Measurements from ENCODE around the gene HIVEP3. TPM values are rescaled to one million over a fixed set of nuclear protein-coding genes. Genes with fewer than 3 reads are reported as not detected.

Gene HIVEP3
- total RNA-seq, 1 experiment from 2014 or later: 1.4 TPM

- Histone ChIP-seq H4K8ac (replicated peaks; ENCODE audit: insufficient read length, low read depth, low read length) (no peak overlapping the region), H2BK120ac (ENCODE audit: low read depth, low read length, poor library complexity, severe bottlenecking) (no peak overlapping the region), H2BK20ac (ENCODE audit: low read depth, low read length, poor library complexity, severe bottlenecking) (no peak overlapping the region), H3K23me2 (ENCODE audit: insufficient read length, low read depth, low read length, poor library complexity, severe bottlenecking) (no peaks in the 10 kb centered on the region), H3K4ac (ENCODE audit: low read depth, low read length) (no peak overlapping the region), H2BK12ac (ENCODE audit: insufficient read length, low read depth, low read length) (no peak overlapping the region), H3T11ph (ENCODE audit: low read length) (no peak overlapping the region), H3K14ac (ENCODE audit: insufficient read depth, low read length) (no peak overlapping the region; the same call in 1 of the 2 replicates), H2AK5ac (ENCODE audit: insufficient read length, low read length) (no peak overlapping the region), H3K79me2 (ENCODE audit: insufficient read depth, low read length) (no peaks in the 10 kb centered on the region), H4K20me1 (ENCODE audit: control insufficient read depth, insufficient read depth, insufficient read length) (no peaks in the 10 kb centered on the region), H3K79me1 (ENCODE audit: insufficient read depth, low read depth, low read length, poor library complexity, severe bottlenecking) (no peaks in the 10 kb centered on the region), H3K18ac (ENCODE audit: insufficient read length, low read depth, low read length) (no peak overlapping the region), H3K4me1 (ENCODE audit: insufficient read depth, low read length) (no peaks in the 10 kb centered on the region), H3K9me3 (ENCODE audit: control insufficient read depth, low read depth, low read length) (no peaks in the 10 kb centered on the region), H3K9ac (ENCODE audit: extremely low read depth, insufficient read length, low read length) (no peak overlapping the region), H4K5ac (ENCODE audit: insufficient read length, low read depth, low read length) (no peak overlapping the region), H3K27ac (ENCODE audit: insufficient read length, low read depth, low read length) (no peak overlapping the region), H3K56ac (ENCODE audit: insufficient read length, low read depth, low read length) (no peak overlapping the region), H2BK5ac (ENCODE audit: insufficient read length, low read length) (no peak overlapping the region), H3K27me3 (ENCODE audit: insufficient read depth, low read length) (no peaks in the 10 kb centered on the region; the same call in 1 of the 2 replicates), H2BK15ac (ENCODE audit: low read depth, low read length) (no peak overlapping the region), H3K4me2 (ENCODE audit: insufficient read depth, insufficient read length, low read length) (no peak overlapping the region), H2AFZ (ENCODE audit: low read length) (no peak overlapping the region), H4K91ac (ENCODE audit: insufficient read length, low read depth, low read length) (no peak overlapping the region), H3K23ac (ENCODE audit: insufficient read length, low read depth, low read length) (no peak overlapping the region)
- Mint-ChIP-seq H3K27ac (no peak overlapping the region; a peak in 2 of 7 replicates), H3K4me1 (peaks cover 6% of the 10 kb centered on the region in 2 experiments), H3K27me3 (ENCODE audit: low read depth) (peaks cover 5% of the 10 kb centered on the region), H3K4me3 (no peak overlapping the region), H3K9me3 (no peaks in the 10 kb centered on the region), H3K36me3 (ENCODE audit: insufficient read depth in 1 of 3, low read depth in 3 of 3) (no peaks in the 10 kb centered on the region; a peak in 1 of 7 replicates)
- WGBS (ENCODE audit: extremely low coverage, insufficient read length, low lambda C conversion rate): no CpG with 5 or more reads among the region's 19 CpGs
- DNase-seq: no peak
- TF ChIP-seq CTCF (conservative IDR thresholded peaks at IDR 0.05): no peak
Measured at GRCh38 chr1:41581216-41582003, 337.3 kb downstream of the HIVEP3 start.

Measured in H9 (cell line).